ENCODE measurements around the gene KIF26A.

DNA sequence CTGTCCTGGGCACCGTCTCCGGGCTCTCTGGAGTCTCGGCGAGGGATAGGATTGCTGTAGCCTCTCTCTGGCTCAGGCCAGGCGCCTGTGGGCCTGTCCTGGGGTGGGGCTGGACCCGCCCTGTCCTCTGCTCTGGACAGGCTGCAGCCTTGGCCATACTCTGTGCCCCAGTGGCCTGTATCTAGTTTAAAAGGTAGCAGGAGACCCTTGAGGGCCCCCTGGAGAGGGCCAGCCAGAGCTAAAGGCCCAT lies 1.8 kb downstream of the KIF26A start:
- TF ChIP-seq POLR2A (IDR thresholded peaks at IDR 0.05; ENCODE audit: low read length) (no peak), GATA1 (IDR thresholded peaks at IDR 0.05; ENCODE audit: low read depth, low read length) (no peak)
